22Rv1 (cell line): ENCODE results near the gene ATP2B2.

Source experiments
- H3K27ac ChIP-seq: fragments of 450-650 bp; 2 replicates; pipeline ENCODE4 v1.5.1; 2017
- CTCF ChIP-seq: fragments of 450-650 bp; IDR thresholded peaks from 2 replicates; pipeline ENCODE4 v1.5.1; 2017; ENCODE audit warnings: mild to moderate bottlenecking
- ZFX ChIP-seq: fragments of 450-650 bp; IDR thresholded peaks from 2 replicates; pipeline ENCODE4 v1.6.1; 2017; ENCODE audit warnings: antibody characterized with exemption, borderline replicate concordance

Gene ATP2B2

GRCh38 chr3:10319251-10319650 is 186.1 kb downstream of the ATP2B2 start:
- TF ChIP-seq ZFX (no peak), CTCF (no peak)
- no peak overlapping the region for H3K27ac ChIP-seq

- TF ChIP-seq ZFX: no peak
- TF ChIP-seq CTCF: no peak
Measured at GRCh38 chr3:10317961-10318350, 187.4 kb downstream of the ATP2B2 start.

GRCh38 chr3:10317311-10317960 is 187.9 kb downstream of the ATP2B2 start:
- no peak overlapping the region for H3K27ac ChIP-seq
- no peak for TF ChIP-seq ZFX
- no peak for TF ChIP-seq CTCF

More at GRCh38 chr3:10317961-10318350, 187.4 kb downstream of the ATP2B2 start:
- no peak overlapping the region for H3K27ac ChIP-seq

GRCh38 chr3:10315771-10316344 is 189.5 kb downstream of the ATP2B2 start:
- no peak overlapping the region for H3K27ac ChIP-seq
- TF ChIP-seq CTCF (no peak), ZFX (no peak)

- TF ChIP-seq ZFX (no peak), CTCF (no peak)
- no peak overlapping the region for H3K27ac ChIP-seq
Measured at GRCh38 chr3:10315101-10315500, 190.3 kb downstream of the ATP2B2 start.

GRCh38 chr3:10312861-10313260 is 192.5 kb downstream of the ATP2B2 start:
- TF ChIP-seq CTCF: no peak
- H3K27ac ChIP-seq: no peak overlapping the region

GRCh38 chr3:10312391-10312790 is 193.0 kb downstream of the ATP2B2 start:
- H3K27ac ChIP-seq: no peak overlapping the region
- TF ChIP-seq ZFX: no peak
- no peak for TF ChIP-seq CTCF
